ENCODE data around the gene DLGAP1. TPM values are rescaled to one million over a fixed set of nuclear protein-coding genes. Genes with fewer than 3 reads are reported as not detected.

DLGAP1 gene
- total RNA-seq, 1 donor from 2014 or later = not detected

DNA sequence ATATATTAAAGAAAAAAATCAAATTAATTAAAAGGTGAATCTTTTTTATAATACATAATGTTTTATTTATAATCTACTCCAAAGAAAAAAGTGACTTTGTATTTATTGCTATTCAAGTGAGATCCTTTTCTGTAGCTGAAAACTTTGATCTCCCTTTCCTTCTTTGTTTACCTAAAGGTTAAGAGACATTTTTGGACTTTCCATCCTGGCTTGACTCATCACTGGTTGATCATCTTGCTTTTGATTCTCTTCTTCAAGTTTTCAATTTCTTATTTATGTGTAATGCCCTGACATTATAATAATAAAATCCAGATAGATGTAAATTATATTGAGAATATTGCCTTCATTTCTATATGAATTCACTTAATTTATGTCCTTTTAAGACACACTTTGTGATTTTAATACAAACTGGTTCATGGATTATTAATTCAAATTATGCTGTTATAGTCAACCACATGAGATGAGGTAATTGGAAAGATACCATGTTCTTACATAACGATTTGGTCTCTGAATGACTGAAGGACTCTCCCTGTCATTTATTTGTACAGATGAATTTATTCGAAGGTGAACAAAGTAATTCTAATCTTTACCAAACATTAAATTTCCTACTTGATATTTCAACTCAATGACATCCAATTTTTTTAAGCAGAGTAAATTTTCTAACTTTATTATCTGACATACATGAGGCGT, 820.7 kb downstream of the DLGAP1 start:
- intact Hi-C loops (cut with DNase I) = no loop called here
- DNase-seq (ENCODE audit: missing footprints) (no peak), ATAC-seq (no peak)

DNA sequence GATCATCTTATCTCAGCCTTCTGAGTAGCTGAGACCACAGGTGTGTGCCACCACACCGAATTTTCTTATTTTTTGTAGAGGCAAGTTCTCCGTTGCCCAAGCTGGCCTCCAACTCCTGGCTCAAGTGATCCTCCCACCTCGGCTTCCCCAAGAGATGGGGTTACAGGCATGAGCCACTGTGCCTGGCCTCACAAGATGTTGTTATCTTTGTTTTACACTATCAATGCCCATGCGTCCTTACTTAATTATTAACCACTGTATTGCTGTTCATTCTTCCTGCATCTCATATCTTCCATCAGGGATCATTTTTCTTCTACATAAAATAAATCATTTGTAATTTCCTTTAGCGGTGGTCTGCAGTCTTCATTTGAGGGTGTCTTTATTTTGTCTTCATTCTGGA, 823.2 kb downstream of the DLGAP1 start:
- intact Hi-C loops (cut with DNase I) = no loop called here
- DNase-seq (ENCODE audit: missing footprints) = no peak
- ATAC-seq = no peak

DNA sequence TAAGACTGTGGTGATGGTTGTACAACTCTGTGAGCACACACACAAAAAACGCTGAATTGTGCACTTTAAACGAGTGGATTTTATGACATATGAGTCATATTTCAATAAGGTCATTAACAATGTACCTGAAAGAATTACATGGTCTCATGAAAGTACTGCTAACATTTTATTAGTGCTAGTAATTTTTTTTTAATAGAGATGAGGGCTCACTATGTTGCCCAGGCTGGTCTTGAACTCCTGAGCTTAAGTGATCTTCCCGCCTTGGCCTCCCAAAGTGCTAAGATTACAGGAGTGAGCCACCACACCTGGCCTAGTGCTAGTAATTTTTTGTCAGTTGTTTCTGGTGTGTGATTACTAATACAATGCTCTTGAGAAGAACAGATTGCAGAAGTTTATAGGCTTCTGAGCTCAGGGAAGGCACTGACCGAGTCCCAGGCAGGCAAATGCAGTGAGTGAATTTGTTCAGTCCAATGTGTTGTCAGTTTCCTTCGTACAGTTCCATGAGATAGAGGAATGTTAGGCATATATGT, 828.1 kb downstream of the DLGAP1 start:
- ATAC-seq (no peak), DNase-seq (ENCODE audit: missing footprints) (no peak)
- intact Hi-C loops (cut with DNase I) = no loop called here

- ATAC-seq (no peak), DNase-seq (ENCODE audit: missing footprints) (no peak)
- intact Hi-C loops (cut with DNase I) = no loop called here
Observed at GRCh38 chr18:3625742-3626091, 829.4 kb downstream of the DLGAP1 start.

DNA sequence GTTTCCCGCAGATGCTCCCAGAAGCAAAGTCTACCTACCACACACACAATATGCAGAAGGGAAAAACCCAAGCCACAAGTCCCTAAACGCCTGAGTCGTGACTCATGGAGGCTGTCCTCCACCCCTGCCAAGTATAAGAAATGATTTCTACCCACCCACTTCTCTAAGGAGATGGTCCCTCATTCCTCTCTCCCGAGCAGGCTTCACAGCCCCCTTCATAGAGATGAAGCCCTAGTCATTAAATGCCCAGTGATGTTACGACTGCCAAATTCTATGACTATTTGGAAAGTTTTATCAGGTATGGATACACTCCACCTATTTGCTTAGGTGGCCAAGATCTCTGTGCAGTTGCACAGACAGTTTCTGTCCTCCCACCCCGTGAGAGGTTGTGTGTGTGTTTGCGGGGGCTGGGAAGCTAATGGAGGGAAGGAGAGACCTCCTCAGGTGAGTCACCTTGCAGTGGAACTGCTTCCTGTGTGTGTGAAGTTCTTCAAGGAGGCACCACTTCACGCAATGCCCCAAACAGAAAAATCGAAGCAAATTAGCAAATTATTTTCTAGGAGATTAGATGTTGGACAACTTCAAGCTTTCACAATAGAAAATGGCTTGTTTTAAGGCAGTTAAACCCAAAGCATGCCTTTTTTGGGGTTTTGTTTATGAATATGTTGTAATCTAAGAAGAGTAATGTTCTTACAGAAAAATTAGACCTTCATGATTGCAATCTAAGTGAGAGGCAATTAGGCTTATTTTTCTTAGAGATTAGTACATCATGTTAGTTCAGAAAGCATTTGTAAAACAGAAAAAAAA, 830.0 kb downstream of the DLGAP1 start:
- intact Hi-C loops (cut with DNase I) = no loop called here
- DNase-seq (ENCODE audit: missing footprints) (no peak), ATAC-seq (peak; percentile 12)

DNA sequence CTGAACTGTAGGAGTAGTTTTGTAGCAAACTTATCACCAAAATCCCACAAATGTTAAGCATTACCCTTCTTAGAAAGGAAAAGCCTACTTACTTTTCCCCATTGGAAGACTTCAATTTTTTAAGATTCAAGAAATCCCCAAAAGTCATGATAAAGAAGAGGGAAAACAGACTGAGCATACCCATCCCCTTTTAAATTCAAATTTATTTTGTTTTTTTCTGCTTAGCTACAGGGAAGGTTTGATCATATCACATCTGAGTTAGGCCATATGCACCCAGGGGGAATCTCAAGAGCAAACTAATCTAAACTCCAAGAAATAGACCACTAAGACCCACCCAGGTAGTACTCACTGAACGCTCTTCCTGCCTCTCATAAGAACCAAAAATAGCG, 830.6 kb downstream of the DLGAP1 start:
- DNase-seq (ENCODE audit: missing footprints) (no peak), ATAC-seq (no peak)
- intact Hi-C loops (cut with DNase I) = no loop called here

DNA sequence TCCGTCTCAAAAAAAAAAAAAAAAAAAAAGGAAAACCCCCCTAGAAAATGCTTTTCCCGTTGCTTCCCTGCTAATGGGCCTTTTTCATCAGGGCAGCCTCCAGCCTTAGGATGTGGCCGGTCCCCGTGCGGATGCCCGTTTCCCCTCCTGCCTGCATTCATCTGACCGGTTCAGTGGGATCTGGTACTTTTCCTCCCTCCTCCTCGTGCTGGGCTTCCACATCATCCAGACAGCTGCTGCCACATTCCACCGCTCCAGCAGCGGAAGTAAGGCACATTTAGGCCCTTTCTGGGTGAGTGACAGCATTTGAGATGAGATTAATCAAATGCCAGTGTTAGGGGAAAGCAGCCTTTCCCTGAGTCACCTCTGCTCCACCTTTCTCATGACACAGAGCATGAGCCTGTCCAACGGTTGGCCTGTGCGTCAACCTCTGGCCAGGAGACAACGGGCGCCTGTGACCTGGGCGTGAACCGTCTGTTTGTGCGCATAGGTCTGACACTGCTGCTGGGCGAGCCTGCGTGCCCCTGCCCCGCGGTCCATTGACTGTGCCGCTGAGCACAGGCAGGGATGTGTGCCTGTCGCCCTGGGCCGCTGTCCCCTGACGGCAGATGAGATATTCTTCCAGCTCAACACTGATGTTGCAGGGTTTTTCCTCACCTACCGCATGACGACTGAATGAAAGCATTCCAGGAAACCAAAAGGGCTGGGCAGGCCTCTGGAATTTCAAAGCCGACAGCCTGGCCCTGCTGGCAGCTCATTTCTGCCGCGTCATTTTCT, 831.1 kb downstream of the DLGAP1 start:
- DNase-seq (ENCODE audit: missing footprints) = peak; percentile 84
- intact Hi-C loops (cut with DNase I) = no loop called here
- ATAC-seq = peak; percentile 77

DNA sequence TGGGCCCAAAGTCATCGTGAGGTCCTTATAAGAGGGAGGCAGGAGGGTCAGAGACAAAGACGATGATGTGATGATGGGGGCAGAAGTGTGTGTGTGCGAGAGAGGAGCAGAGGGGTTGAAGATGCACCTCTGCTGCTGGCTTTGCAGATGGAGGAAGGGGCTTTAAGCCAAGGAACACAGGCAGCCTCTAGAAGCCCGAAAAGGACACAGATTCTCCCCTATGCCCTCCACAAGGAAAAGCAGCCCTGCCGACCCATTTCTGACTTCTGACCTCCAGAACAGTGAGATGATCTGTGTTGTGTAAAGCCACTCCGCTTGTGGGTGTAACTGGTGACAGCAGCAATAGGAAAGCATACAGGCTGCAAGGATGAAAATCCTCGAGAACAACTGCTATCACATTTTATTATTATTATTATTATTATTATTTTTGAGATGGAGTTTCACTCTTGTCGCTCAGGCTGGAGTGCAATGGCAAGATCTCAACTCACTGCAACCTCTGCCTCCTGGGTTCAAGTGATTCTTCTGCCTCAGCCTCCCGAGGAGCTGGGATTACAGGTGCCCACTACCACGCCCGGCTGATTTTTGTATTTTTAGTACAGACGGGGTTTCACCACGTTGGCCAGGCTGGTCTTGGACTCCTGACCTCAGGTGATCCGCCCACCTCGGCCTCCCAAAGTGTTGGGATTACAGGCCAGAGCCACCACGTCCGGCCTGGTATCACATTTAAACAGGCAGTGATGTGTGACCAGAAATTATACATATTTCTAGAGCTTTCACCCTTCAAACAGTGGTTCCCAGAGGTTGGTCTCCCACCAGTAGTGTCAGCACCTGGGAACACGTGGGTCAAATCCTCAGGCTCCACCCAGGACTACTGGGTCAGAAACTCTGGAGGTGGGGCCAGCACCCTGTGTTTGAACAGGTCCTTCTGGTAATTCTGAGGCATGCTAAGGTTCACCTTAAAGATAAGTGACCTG, 834.7 kb downstream of the DLGAP1 start:
- ATAC-seq (no peak), DNase-seq (ENCODE audit: missing footprints) (no peak)
- intact Hi-C loops (cut with DNase I) = no loop called here

DNA sequence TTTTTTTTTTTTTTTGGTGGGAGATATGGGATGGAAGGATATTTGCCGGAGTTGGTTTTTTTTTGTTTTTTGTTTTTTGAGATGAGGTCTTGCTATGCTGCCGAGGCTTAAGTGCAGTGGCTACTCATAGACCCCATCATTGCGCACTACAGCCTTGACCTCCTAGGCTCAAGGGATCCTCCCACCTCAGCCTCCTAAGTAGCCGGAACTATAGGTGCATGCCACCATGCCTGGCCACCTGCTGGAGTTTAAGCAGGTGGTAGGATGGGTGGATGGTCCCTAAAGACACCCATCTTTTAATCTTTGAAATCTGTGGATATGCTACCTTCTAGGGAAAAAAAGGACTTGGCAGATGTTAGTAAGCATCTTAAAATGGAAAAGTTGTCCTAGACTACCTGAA, 835.4 kb downstream of the DLGAP1 start:
- DNase-seq (ENCODE audit: missing footprints) (no peak), ATAC-seq (no peak)
- intact Hi-C loops (cut with DNase I) = no loop called here

DNA sequence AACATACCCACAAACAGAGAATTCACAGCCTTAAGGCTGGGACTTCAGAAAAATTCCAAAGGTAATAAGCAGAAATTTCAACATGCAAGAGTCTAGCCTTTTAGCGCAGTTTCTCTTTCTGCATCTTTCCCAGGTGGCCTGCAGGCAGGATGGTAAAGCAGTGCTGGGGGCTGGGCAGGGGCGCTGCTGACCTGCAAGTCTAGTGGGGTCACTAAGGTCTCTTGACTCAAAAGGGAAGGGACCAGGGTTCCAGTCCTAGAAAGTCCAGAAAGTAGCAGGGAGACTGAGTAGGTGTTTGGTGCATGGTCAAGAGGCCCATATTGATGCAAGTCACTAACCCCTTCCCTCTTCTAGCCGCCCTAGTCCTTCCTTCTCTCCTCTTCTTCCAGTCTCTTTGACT, 835.9 kb downstream of the DLGAP1 start:
- DNase-seq (ENCODE audit: missing footprints) (no peak), ATAC-seq (no peak)
- intact Hi-C loops (cut with DNase I) = no loop called here

- intact Hi-C loops (cut with DNase I) = no loop called here
- DNase-seq (ENCODE audit: missing footprints) (no peak), ATAC-seq (no peak)
Observed at GRCh38 chr18:3616744-3617143, 838.4 kb downstream of the DLGAP1 start.

- ATAC-seq (no peak), DNase-seq (ENCODE audit: missing footprints) (no peak)
- intact Hi-C loops (cut with DNase I) = no loop called here
Observed at GRCh38 chr18:3616142-3616541, 839.0 kb downstream of the DLGAP1 start.

DNA sequence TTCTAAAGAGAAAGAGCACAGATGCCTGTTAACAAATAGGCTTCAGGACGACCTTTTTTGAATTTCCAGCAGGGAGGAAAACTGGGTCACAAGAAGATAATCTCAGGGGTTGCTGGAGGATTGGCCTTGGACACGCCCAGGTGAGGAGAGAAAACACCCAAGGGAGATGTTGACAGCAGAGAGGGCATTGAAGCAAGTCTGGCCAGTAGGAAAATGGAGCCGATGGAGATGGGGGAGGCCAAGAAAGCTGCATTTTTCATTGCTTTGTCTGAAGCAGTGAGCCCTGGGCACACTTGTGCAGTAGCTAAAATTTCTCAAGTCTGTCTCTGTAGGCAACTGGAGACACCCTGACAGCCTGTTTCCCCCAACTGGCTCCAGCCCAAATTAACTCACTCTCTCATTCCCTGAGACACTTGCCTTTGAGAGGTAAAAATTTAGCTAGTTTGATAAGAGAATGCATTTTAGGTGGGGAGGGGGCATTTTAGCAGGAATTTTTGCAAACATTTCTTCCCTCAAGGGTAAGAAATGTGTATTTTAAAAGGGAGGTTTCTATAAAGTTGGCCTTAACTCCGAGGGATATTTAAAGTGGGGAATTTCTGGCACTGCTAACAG, 839.6 kb downstream of the DLGAP1 start:
- no peak for DNase-seq (ENCODE audit: missing footprints)
- intact Hi-C loops (cut with DNase I) = no loop called here
- no peak for ATAC-seq

DNA sequence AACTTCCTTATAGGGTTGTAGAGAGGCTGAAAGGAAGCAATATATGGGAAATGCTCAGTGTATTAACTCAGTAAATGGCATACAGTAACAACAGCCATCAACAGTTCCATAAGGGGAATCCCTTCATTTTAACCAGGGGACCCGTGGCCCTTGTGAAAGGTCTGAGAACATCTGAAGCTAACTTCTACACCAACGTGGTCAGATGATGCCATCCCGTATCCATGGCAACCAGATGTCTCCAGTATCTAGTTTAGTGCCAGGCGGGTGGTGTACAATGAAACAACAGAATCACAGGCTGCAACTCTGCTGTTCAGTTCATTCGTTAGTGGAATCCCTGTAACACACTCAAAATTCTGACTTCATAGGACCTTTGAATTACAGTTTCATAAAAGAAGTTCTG, 842.8 kb downstream of the DLGAP1 start:
- DNase-seq (ENCODE audit: missing footprints) = no peak

DNA sequence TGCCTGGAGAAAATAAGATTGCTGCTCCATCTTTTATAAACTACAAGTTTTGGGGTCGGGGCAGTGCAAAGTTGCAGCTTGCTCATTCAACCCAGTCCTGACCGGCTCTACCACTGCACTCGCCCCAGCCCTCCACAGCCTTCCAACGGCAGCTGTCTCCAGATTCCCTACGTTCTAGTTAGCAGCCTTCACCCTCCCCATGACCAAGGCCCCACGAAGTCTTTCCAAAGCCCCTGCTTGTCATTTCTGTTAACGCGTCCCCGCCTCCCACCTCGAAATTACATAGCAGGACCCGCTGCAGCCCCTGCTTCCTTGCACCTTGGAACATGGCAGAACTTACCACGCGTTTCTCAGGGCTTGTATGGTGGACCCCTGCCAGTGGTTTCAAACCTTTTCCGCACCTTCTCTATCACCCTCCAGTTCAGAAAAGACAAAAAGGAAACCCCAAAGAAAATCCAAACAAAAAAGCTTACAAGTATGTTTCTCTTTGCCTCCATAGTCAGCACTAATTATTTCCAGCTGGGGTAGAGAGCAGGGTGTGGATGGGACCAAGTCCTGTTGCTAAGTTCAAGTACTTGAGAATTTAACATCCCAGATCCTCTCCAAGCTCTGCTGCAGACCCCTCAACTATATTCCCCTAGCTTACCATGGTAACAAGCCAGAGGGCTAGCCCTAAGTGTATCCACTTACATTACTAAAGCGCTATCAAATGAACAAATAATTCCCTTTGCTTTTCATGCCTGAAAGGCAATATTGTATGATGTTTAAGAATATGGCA, 843.6 kb downstream of the DLGAP1 start:
- no peak for DNase-seq (ENCODE audit: missing footprints)
- no peak for ATAC-seq
- intact Hi-C loops (cut with DNase I) = no loop called here

More for the DNA sequence above, 842.8 kb downstream of the DLGAP1 start:
- intact Hi-C loops (cut with DNase I) = no loop called here
- ATAC-seq = no peak

DNA sequence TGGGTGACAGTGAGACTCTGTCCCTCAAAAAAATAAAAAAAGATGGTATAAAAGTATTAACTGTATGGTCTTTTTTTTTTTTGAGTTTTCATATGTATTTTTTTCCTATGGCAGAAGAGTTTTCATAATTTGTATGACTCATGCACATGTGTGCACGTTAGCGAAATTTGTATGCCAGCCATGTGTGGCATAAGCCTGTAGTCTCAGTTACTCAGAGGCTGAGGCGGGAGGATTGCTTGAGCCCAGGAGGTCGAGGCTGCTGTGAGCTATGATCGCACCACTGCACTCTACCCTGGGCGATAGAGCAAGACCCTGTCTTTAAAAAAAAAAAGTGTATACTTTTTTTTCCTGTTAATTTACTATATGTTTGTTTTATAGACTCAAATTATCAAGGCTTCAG, 844.3 kb downstream of the DLGAP1 start:
- DNase-seq (ENCODE audit: missing footprints) (no peak), ATAC-seq (no peak)
- intact Hi-C loops (cut with DNase I) = no loop called here

DNA sequence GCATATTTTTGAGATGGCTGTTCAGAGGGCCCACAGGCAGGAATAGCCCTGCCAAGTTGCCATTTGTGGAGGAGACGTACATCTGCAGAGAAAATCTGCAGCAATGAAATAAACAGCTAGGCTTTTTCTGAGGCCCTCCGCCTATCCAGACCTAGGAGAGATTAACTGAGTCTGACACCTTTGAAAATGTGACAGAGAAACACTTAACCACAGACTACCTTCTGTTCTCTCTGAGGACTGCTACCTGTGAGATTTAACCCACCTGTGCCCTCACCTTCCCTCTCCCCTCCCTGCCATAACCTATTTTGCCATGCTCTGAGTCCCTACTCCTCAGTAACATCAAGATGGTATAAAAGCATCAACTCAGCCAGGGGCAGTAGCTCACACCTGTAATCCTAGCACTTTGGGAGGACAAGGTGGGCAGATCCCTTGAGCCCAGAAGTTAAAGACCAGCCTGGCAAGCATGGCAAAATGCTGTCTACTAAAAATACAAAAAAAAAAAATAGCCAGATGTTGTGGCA, 844.9 kb downstream of the DLGAP1 start:
- intact Hi-C loops (cut with DNase I) = no loop called here
- ATAC-seq = no peak
- DNase-seq (ENCODE audit: missing footprints) = no peak
